Hepatocyte (in vitro differentiated cells): ENCODE measurements around the gene NXN.

Experiments used
- EZH2 ChIP-seq: fragments of 200-600 bp; sonication (generic); IDR thresholded peaks from 2 replicates; pipeline ENCODE4 v1.6.1; 2016; ENCODE audit warnings: antibody characterized with exemption, mild to moderate bottlenecking, borderline replicate concordance
- EZH2phosphoT487 ChIP-seq: fragments of 200-600 bp; sonication (generic); IDR thresholded peaks from one replicate; pipeline ENCODE4 v1.6.1; 2018; ENCODE audit warnings: antibody characterized with exemption, mild to moderate bottlenecking, low read depth, moderate library complexity; ENCODE audit not compliant: unreplicated experiment, severe bottlenecking
- TF ChIP-seq, protein P1 (sequence below): fragments of 200-600 bp; sonication (generic); IDR thresholded peaks from 2 replicates; pipeline ENCODE4 v1.5.1; 2016; ENCODE audit warnings: antibody characterized with exemption, mild to moderate bottlenecking; ENCODE audit not compliant: poor library complexity

DNA sequence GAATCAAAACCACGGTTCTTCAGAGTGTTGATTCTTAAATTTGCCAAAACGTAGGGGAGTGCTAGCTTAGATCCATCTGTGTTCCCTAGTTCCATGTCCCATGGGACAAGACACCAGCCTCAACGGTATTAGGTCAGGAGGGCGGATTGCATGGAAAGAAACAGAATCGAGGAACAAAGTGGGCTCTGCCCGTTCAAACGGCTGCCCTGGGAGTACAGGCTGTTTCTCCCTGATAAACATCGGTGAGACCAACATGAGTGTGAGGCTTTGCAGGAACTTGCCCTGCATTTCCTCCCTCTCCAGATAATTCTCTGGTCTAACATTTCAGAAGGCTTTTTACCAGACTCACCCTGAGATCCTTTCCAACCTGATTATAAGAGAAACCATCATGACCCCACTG lies 115.3 kb downstream of the NXN start:
- no peak for TF ChIP-seq EZH2
- TF ChIP-seq, protein P1, sequence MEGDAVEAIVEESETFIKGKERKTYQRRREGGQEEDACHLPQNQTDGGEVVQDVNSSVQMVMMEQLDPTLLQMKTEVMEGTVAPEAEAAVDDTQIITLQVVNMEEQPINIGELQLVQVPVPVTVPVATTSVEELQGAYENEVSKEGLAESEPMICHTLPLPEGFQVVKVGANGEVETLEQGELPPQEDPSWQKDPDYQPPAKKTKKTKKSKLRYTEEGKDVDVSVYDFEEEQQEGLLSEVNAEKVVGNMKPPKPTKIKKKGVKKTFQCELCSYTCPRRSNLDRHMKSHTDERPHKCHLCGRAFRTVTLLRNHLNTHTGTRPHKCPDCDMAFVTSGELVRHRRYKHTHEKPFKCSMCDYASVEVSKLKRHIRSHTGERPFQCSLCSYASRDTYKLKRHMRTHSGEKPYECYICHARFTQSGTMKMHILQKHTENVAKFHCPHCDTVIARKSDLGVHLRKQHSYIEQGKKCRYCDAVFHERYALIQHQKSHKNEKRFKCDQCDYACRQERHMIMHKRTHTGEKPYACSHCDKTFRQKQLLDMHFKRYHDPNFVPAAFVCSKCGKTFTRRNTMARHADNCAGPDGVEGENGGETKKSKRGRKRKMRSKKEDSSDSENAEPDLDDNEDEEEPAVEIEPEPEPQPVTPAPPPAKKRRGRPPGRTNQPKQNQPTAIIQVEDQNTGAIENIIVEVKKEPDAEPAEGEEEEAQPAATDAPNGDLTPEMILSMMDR = no peak
- no peak for TF ChIP-seq EZH2phosphoT487
